Hepatocyte (in vitro differentiated cells): ENCODE results near the gene TMED7.

Experiments used
- CTCF ChIP-seq: fragments of 200-600 bp; sonication (generic); IDR thresholded peaks from 2 replicates; pipeline ENCODE4 v1.5.1; 2016; ENCODE audit warnings: antibody characterized with exemption, mild to moderate bottlenecking; ENCODE audit not compliant: poor library complexity
- EZH2 ChIP-seq: fragments of 200-600 bp; sonication (generic); IDR thresholded peaks from 2 replicates; pipeline ENCODE4 v1.6.1; 2016; ENCODE audit warnings: antibody characterized with exemption, mild to moderate bottlenecking, borderline replicate concordance
- EZH2phosphoT487 ChIP-seq: fragments of 200-600 bp; sonication (generic); IDR thresholded peaks from one replicate; pipeline ENCODE4 v1.6.1; 2018; ENCODE audit warnings: antibody characterized with exemption, mild to moderate bottlenecking, low read depth, moderate library complexity; ENCODE audit not compliant: unreplicated experiment, severe bottlenecking

GRCh38 chr5:115599502-115599901, 26.3 kb downstream of the TMED7 start:
- TF ChIP-seq EZH2: no peak
- TF ChIP-seq EZH2phosphoT487: no peak
- no peak for TF ChIP-seq CTCF
